Measurements from ENCODE around the gene LRRC3B.

GRCh38 chr3:26714485-26714884, 91.9 kb downstream of the LRRC3B start:
- TF ChIP-seq, protein P1, sequence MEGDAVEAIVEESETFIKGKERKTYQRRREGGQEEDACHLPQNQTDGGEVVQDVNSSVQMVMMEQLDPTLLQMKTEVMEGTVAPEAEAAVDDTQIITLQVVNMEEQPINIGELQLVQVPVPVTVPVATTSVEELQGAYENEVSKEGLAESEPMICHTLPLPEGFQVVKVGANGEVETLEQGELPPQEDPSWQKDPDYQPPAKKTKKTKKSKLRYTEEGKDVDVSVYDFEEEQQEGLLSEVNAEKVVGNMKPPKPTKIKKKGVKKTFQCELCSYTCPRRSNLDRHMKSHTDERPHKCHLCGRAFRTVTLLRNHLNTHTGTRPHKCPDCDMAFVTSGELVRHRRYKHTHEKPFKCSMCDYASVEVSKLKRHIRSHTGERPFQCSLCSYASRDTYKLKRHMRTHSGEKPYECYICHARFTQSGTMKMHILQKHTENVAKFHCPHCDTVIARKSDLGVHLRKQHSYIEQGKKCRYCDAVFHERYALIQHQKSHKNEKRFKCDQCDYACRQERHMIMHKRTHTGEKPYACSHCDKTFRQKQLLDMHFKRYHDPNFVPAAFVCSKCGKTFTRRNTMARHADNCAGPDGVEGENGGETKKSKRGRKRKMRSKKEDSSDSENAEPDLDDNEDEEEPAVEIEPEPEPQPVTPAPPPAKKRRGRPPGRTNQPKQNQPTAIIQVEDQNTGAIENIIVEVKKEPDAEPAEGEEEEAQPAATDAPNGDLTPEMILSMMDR (IDR thresholded peaks at IDR 0.05), result no peak
- TF ChIP-seq EP300 (IDR thresholded peaks at IDR 0.05) (no peak), POLR2A (IDR thresholded peaks at IDR 0.05) (no peak)

All from stomach (tissue), 4 donors.